Stimulated activated CD8-positive, alpha-beta memory T cell treated with anti-CD3 and anti-CD28 coated beads, Interleukin-15, amount 100 ng/mL, for 1 hour (primary cell): ENCODE measurements around the gene PSG11.
"Not testable (repeated sequence)": the region's sequence is repeated elsewhere in the genome, so short reads cannot be mapped to it uniquely, and the experiment has no call there.

ENCODE experiments used
- DNase-seq: peaks from one replicate; pipeline ENCODE4 v3.0.0-alpha.2; 2020; ENCODE audit warnings: low read depth

The PSG11 gene

DNA sequence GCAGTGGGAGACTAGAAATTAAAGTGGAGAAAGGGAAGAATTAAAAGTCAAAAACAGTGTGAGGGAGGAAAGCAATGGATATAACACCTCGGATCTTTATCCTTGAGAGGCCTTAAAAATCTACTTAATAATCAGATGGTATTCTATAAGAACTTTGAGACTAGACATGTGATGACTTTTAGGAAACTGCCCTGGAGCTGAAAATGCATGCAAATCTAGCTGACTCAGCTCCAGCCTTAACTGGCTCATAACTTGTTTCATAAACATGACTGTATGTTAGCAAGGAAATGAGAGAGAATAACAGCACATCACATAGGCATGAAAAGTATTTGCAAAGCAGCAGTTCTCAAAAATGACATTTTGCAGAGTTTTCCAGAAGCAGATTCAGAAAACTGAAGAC, 38.1 kb downstream of the PSG11 start:
- not testable (repeated sequence) for DNase-seq

DNA sequence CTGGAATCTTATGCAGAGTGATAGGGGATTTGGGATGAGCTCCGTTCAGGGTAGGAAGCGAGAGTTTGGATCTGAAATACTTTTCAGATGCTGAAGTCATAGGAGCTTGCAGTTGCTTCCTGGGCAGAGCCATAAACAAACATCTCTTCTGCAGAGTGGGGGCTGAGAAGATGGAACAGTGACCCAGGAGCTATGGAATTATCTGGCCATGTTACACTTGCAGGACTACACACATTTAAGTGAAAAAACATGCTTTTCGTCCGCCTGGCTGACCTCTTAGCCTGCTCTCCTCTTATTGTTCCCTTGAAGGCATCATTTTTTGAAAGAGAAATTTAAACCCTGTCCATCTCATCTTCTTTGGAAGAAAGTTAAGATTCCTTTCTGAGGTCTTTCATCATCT, 40.7 kb downstream of the PSG11 start:
- no peak for DNase-seq

DNA sequence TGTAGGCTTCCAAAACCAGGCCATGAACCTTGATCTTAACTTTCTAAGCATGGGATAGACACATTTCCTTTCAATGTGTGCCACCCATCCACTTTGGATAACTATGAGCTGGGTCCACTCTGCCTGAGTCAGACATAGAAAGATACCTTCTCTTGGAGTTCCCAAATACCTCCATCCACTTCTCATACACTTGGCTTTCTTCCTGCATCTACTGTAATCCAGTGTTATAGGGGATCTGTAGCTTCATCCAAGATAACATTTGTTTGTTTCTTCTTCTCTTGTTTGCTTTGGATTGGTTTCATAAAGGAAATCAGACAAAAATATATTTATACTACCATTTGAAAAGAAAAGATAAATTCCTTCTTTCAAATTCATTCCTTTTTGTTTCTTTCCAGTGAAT, 44.2 kb downstream of the PSG11 start:
- DNase-seq: not testable (repeated sequence)

DNA sequence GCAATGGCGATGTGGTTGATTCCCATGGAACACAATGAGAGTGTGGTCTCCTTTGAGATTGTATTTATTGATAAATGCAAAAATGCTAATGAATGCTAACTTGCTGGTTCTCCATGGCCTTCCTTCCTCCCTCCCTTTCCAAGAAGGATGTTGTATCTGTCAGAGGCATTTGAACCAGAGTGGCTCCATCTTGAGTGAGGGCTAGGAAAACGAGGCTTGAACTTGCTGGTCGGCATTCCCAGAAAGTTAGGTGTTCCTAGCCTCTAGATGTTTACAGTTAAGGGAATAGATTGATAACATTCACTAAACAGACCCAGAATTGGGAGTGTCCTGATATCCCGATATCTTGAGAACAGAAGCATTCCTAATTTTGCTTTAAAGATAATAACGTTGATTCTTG, 54.8 kb downstream of the PSG11 start:
- DNase-seq: not testable (repeated sequence)

DNA sequence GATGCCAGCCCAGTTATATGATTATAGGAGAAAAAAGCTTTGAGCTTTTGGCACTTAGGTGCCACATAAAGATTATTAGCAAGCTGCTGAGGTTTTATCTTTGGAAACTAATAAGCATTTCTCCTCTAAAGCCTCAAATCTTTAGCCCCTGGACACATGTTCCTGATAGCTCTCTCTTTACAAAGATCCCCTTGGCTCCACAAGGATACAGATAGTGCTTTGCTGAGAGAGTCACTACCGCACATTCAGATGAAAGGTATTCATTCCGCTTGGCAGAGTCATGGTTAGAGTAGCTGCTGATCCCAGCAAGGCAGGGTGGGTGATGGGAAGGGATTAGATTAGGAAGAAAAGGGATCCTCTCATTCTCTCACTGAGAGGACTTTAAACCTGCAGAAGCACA, 61.1 kb downstream of the PSG11 start:
- DNase-seq: no peak

DNA sequence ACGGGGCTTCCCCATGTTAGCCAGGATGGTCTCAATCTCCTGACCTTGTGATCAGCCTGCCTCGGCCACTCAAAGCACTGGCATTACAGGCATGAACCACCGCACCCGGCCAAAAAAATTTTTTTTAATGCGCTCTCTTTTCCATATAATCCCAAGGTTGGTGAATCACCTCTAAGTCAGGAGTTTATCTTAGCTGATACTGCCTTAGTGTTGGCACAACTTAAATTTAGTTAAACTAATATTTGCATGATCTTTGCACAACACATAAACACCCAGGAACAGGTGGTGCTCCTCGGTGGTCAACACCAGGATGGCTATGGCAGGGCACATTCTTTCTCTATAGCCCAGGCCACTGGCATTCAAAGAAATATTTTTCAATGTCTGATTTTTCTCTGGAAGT, 65.2 kb downstream of the PSG11 start:
- DNase-seq: no peak
